MM.1S (cell line): Measurements from ENCODE around the gene ZBTB5.

ENCODE experiments used
- DNase-seq: peaks from one replicate; pipeline ENCODE4 v3.0.0-alpha.2; 2015
- H2AFZ ChIP-seq: fragments of 300-600 bp; sonication (generic); 2 replicates; pipeline ENCODE4 v1.6.0; 2016; ENCODE audit warnings: antibody characterized with exemption, low read length
- H3F3A ChIP-seq: fragments of 300-600 bp; sonication (generic); 2 replicates; pipeline ENCODE4 v1.6.1; 2016; ENCODE audit warnings: mild to moderate bottlenecking, antibody characterized with exemption, low read length, moderate library complexity, mixed read lengths; ENCODE audit not compliant: insufficient read depth
- H3K27ac ChIP-seq: fragments of 300-600 bp; sonication (generic); 2 replicates; pipeline ENCODE4 v1.5.1; 2016; ENCODE audit warnings: mild to moderate bottlenecking, low read length
- H3K27me3 ChIP-seq: fragments of 300-600 bp; sonication (generic); replicated peaks from 2 replicates; pipeline ENCODE4 v1.6.0; 2016; ENCODE audit warnings: low read length; ENCODE audit not compliant: insufficient read depth
- H3K36me3 ChIP-seq: fragments of 300-600 bp; sonication (generic); replicated peaks from 2 replicates; pipeline ENCODE4 v1.6.1; 2016; ENCODE audit warnings: mild to moderate bottlenecking, low read length, mixed read lengths; ENCODE audit not compliant: insufficient read depth
- H3K4me1 ChIP-seq: fragments of 300-600 bp; sonication (generic); 2 replicates; pipeline ENCODE4 v1.6.1; 2016; ENCODE audit warnings: low read length, mixed read lengths
- H3K4me2 ChIP-seq: fragments of 300-600 bp; sonication (generic); 2 replicates; pipeline ENCODE4 v1.6.0; 2016; ENCODE audit warnings: low read depth, low read length
- H3K4me3 ChIP-seq: fragments of 300-600 bp; sonication (generic); 2 replicates; pipeline ENCODE4 v1.5.1; 2016; ENCODE audit warnings: low read length, mixed read lengths
- H3K79me2 ChIP-seq: fragments of 300-600 bp; sonication (generic); 2 replicates; pipeline ENCODE4 v1.6.1; 2016; ENCODE audit warnings: mixed run types, low read length, mixed read lengths
- H3K9ac ChIP-seq: fragments of 300-600 bp; sonication (generic); 2 replicates; pipeline ENCODE4 v1.6.1; 2016; ENCODE audit warnings: low read length, mixed read lengths
- H3K9me2 ChIP-seq: fragments of 300-600 bp; sonication (generic); replicated peaks from 2 replicates; pipeline ENCODE4 v1.6.1; 2016; ENCODE audit warnings: mild to moderate bottlenecking, low read length, mixed read lengths; ENCODE audit not compliant: insufficient read depth
- H3K9me3 ChIP-seq: fragments of 300-600 bp; sonication (generic); replicated peaks from 2 replicates; pipeline ENCODE4 v1.6.1; 2016; ENCODE audit warnings: mild to moderate bottlenecking, low read length, mixed read lengths; ENCODE audit not compliant: insufficient read depth
- H4K20me1 ChIP-seq: fragments of 300-600 bp; sonication (generic); 2 replicates; pipeline ENCODE4 v1.6.1; 2016; ENCODE audit warnings: mild to moderate bottlenecking, low read length, moderate library complexity, mixed read lengths; ENCODE audit not compliant: insufficient read depth
- EZH2 ChIP-seq: fragments of 300-600 bp; sonication (generic); optimal IDR thresholded peaks from 2 replicates; pipeline ENCODE3; 2017; ENCODE audit warnings: low read depth, mild to moderate bottlenecking, antibody characterized with exemption, low read length, mixed read lengths
- EZH2phosphoT487 ChIP-seq: fragments of 300-600 bp; sonication (generic); IDR thresholded peaks from 2 replicates; pipeline ENCODE4 v1.6.1; 2018; ENCODE audit warnings: antibody characterized with exemption, low read length
- TF ChIP-seq, protein P1 (sequence below): fragments of 300-600 bp; sonication (generic); IDR thresholded peaks from 2 replicates; pipeline ENCODE4 v1.5.1; 2016; ENCODE audit warnings: antibody characterized with exemption, low read length, mixed read lengths

ZBTB5 gene

GRCh38 chr9:37414503-37414943 lies 50.7 kb downstream of the ZBTB5 start:
- H3K79me2 ChIP-seq: no peaks in the 10 kb centered on the region
- H3K9me2 ChIP-seq: no peaks in the 10 kb centered on the region
- peaks cover 48% of the 10 kb centered on the region for H3K27me3 ChIP-seq
- no peaks in the 10 kb centered on the region for H3K36me3 ChIP-seq
- H3F3A ChIP-seq: peaks cover 8% of the 10 kb centered on the region; the same call in 1 of the 2 replicates
- no peaks in the 10 kb centered on the region for H3K9me3 ChIP-seq
- no peaks in the 10 kb centered on the region for H4K20me1 ChIP-seq
- no peak for TF ChIP-seq EZH2phosphoT487
- TF ChIP-seq, protein P1, sequence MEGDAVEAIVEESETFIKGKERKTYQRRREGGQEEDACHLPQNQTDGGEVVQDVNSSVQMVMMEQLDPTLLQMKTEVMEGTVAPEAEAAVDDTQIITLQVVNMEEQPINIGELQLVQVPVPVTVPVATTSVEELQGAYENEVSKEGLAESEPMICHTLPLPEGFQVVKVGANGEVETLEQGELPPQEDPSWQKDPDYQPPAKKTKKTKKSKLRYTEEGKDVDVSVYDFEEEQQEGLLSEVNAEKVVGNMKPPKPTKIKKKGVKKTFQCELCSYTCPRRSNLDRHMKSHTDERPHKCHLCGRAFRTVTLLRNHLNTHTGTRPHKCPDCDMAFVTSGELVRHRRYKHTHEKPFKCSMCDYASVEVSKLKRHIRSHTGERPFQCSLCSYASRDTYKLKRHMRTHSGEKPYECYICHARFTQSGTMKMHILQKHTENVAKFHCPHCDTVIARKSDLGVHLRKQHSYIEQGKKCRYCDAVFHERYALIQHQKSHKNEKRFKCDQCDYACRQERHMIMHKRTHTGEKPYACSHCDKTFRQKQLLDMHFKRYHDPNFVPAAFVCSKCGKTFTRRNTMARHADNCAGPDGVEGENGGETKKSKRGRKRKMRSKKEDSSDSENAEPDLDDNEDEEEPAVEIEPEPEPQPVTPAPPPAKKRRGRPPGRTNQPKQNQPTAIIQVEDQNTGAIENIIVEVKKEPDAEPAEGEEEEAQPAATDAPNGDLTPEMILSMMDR: no peak
- no peak for TF ChIP-seq EZH2
- no peak overlapping the region for H2AFZ ChIP-seq
- no peak overlapping the region for H3K27ac ChIP-seq
- H3K4me3 ChIP-seq: no peak overlapping the region
- no peak overlapping the region for H3K4me2 ChIP-seq
- no peak for DNase-seq
- no peak overlapping the region for H3K9ac ChIP-seq
- H3K4me1 ChIP-seq: peaks cover 8% of the 10 kb centered on the region

DNA sequence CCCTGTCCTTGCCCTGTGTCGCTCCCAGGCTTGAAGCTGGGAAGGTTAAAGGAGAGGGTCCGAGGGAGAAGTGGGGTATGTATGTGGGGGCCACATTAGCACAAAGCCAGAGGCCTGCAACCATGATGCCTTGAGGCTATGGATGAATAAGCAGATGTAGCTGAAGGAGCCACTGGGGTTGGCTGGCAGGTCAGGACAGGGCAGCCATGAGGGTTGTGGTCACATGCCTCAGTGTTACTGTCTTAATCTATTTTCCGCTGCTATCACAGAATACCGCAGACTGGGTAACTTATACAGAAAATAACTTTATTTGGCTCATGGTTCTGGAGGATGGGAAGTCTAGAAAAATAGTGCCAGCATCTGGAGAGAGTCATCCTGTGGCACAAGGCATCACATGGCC lies 51.9 kb downstream of the ZBTB5 start:
- H3K4me1 ChIP-seq: peaks cover 16% of the 10 kb centered on the region
- H2AFZ ChIP-seq: no peak overlapping the region
- no peak overlapping the region for H3K9ac ChIP-seq
- H3K36me3 ChIP-seq: no peaks in the 10 kb centered on the region
- H3F3A ChIP-seq: peaks cover 14% of the 10 kb centered on the region
- H3K9me2 ChIP-seq: no peaks in the 10 kb centered on the region
- H3K27me3 ChIP-seq: peaks cover 48% of the 10 kb centered on the region
- H3K9me3 ChIP-seq: no peaks in the 10 kb centered on the region
- H3K79me2 ChIP-seq: no peaks in the 10 kb centered on the region
- H3K27ac ChIP-seq: no peak overlapping the region
- no peaks in the 10 kb centered on the region for H4K20me1 ChIP-seq
- no peak overlapping the region for H3K4me2 ChIP-seq
- no peak overlapping the region for H3K4me3 ChIP-seq
- no peak for DNase-seq
- TF ChIP-seq EZH2 (no peak), EZH2phosphoT487 (no peak)
- TF ChIP-seq, protein P1: no peak

GRCh38 chr9:37412431-37413151 lies 52.7 kb downstream of the ZBTB5 start:
- Histone ChIP-seq H3K9me2 (no peaks in the 10 kb centered on the region), H3F3A (peaks cover 14% of the 10 kb centered on the region), H4K20me1 (no peaks in the 10 kb centered on the region), H3K79me2 (no peaks in the 10 kb centered on the region), H3K4me1 (peaks cover 16% of the 10 kb centered on the region), H3K4me3 (no peak overlapping the region), H2AFZ (no peak overlapping the region), H3K27ac (no peak overlapping the region), H3K4me2 (no peak overlapping the region), H3K27me3 (peaks cover 48% of the 10 kb centered on the region), H3K9ac (no peak overlapping the region), H3K36me3 (no peaks in the 10 kb centered on the region), H3K9me3 (no peaks in the 10 kb centered on the region)
- DNase-seq: no peak
- TF ChIP-seq EZH2phosphoT487 (no peak), EZH2 (no peak)
- TF ChIP-seq, protein P1: no peak
